Myocyte (in vitro differentiated cells): ENCODE data around the gene PSMG4. TPM values are rescaled to one million over a fixed set of nuclear protein-coding genes. Genes with fewer than 3 reads are reported as not detected.

ENCODE experiments used
- DNase-seq: peaks from one replicate; pipeline ENCODE4 v3.0.0-alpha.2; 2012; ENCODE audit warnings: low read depth
- total RNA-seq: library from RNA; depleted of rRNA; stranded (reverse); fragments of >200 nt; gene quantifications from 2 replicates; pipeline ENCODE4 v1.2.3, GENCODE V29; 2014

PSMG4 gene
- total RNA-seq, 1 donor from 2014 or later = 16.8 TPM

DNA sequence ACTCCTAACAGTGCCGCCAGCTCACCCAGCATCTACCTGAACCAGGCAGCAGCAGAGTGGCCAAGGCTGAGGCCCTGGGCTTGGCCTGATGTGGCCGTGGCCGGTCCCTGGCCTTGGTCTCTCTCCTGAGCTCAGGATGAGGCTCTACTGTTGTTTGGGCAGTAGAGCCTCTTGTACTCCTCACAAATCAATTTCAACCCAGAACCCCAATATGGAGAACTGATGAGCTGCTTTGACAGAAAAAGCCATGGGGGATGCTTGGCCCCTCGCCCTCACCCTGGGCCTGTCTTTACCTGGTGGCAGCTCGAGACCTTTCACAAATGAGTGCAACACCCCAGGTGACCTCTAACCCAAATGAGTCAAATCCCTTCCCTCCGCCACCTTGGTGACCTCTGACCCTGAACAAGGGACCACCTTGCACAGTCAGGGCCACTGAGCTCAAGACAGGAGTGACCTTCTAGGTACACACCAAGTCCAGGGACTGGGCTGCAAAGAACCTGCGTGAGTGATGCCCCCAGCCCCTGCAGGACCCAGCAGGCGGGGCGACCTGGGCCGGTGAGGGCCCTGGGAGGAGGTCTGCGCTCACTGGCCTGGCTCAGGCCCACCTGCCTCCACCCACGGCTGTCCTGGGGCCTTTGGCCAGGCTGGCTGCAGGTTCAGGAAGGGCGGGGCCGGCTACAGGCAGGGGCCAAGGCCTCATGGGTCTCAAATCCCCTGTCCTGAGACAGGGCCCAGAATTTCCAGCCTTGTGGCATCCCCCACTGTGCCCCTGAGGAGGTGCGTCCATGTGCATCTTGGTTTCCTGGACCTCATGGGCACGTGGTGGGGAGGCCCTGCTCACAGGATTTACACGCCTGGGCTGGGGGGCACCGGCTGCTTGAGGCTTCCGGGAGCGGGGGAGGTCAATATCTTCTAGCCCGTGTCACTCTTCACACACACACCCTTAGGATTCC, 30.2 kb downstream of the PSMG4 start:
- DNase-seq = no peak

GRCh38 chr6:3289664-3290055, 30.9 kb downstream of the PSMG4 start:
- peak; percentile 60 for DNase-seq

DNA sequence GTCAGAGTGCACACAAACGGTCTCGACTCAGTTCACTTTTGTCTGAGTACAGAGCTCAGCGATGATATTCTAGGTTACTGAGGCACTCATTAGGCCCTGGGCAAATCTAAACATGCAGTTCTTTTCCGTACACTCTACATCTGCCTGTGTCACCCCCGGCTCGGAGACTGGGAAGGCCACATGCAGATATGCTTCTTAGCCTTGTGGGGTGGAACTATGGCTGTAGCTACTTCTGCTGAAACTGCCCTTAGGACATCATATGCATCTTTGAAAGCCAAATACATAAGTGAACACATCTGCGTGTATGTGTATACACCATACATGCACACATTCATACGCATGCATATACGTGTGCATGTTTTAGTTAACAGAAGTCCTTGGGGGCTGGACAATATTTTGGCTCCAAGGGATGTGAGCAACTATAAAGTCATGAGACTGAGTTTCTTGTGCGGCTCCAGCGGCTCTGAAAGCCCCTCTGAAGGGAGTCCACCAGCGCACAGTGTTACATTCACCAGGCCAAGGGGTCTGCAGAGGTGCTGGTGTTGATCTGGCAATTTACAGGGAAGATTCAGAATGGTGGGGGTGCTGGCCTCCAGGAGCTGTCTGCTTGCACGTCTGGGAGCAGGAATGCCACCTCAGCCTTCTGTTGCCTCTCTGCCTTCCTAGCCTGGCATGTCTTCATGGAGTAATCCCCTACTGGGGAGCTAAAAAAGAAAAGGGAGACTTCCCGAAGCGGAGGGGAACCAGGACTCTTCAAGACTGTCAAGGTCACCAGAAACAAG, 31.6 kb downstream of the PSMG4 start:
- DNase-seq = no peak

- no peak for DNase-seq
These were observed 32.1 kb downstream of the PSMG4 start for GRCh38 chr6:3290931-3291211.

- DNase-seq = no peak
These were observed 32.6 kb downstream of the PSMG4 start for GRCh38 chr6:3291346-3291745.

GRCh38 chr6:3291987-3292386, 33.2 kb downstream of the PSMG4 start:
- DNase-seq = no peak

GRCh38 chr6:3292431-3293197, 33.9 kb downstream of the PSMG4 start:
- no peak for DNase-seq

DNA sequence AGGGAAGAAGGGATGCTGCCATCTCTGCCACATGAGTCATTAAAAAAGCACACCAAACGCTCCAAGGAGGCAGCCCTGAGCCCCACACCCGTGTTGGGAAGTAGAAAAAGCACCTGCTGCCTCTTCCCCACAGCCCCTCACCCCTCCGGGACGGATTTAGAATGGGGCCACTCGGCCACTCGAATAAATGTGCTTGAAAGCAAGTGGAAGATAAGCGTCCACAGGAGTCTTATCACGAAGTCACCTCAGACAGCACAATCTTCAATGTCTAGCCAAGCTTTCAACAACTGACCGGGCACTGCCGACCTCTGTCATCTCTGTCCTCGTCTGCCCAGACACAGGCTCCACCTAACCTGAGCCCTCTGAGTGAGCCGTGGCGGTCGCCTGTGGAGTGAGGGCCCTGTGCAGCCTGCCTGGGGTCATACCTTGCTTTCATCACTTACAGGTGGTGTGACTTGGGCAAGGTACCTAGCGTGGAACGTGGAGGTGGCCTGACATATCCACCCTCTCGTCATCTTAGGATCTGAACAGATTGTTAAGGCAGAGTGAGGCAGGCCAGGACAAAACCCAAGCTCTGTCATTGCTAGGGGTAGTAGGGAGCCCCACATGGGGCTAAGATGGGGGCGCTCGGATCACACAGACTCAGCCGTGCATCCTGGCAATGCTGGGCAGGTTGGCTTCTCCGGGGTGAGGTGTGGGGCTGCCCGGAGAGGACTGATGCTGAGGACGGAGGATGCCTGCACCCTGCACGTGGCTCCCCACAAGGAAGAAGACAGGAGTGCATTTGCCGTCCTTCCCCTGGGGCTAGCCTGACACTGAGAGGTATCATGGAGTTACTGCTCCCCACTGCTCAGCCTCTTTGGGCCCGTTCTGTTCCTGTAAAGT, 34.8 kb downstream of the PSMG4 start:
- DNase-seq = peak; percentile 68

DNA sequence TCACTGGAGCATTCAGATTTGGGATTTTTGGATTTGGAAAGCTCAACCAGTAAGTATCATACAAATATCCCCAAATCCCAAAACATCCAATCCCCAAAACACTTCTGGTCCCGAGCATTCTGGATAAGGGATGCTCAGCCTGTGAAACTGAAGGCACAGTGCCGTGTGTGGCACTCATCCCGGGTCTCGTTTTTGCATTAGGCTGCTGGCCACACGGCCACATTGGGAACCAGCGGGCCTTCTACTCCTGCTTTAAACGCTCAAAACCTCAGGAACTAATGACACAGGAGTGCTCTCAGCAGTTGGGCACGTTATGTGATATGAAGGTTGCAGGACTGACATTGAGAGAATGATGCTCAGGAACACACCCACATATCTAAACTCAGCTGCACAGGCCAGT, 35.6 kb downstream of the PSMG4 start:
- no peak for DNase-seq

GRCh38 chr6:3294921-3295871, 36.4 kb downstream of the PSMG4 start:
- peak; percentile 83 for DNase-seq

GRCh38 chr6:3296078-3296477, 37.3 kb downstream of the PSMG4 start:
- no peak for DNase-seq

DNA sequence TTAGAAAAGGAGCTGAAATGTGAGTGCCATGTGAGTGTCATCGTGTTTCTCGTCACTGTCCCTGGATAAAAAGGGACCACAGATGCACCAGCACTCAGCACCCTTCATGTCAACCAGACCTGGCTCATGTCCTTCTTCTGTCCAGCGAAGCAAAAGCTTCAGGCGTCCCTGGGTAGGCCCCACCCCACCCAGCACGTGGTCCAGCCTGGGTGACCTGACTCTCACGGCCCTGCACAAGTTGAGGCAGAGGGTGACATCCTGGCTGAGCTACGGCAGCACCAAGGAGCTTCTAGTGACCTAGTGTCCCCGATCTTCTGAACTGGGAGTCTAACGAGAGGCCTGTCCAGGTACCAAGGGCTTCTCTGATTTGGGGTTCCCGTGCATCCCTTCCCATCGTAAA, 37.8 kb downstream of the PSMG4 start:
- no peak for DNase-seq

- peak; percentile 58 for DNase-seq
These were observed 38.3 kb downstream of the PSMG4 start for GRCh38 chr6:3297006-3297405.

DNA sequence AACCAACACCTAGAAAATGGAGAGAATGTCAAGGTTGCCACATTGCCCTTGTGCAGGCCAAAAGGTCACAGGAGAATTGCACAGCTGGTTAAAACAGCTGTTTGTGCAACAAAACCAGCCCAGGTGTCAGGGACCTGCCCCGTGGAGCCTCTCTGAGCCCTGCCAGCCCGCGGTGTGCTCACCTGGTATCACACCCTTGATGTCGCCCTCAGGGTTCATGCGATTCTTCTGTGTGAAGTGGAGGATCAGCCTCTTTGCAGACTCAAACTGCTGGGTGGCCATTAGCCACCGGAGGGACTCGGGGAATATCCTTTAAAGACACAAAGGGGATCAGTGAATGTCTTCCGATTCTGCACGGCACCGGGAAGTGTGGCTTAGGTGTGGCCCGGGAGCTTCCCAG, 39.2 kb downstream of the PSMG4 start:
- DNase-seq = no peak

GRCh38 chr6:3299221-3299620, 40.5 kb downstream of the PSMG4 start:
- no peak for DNase-seq

DNA sequence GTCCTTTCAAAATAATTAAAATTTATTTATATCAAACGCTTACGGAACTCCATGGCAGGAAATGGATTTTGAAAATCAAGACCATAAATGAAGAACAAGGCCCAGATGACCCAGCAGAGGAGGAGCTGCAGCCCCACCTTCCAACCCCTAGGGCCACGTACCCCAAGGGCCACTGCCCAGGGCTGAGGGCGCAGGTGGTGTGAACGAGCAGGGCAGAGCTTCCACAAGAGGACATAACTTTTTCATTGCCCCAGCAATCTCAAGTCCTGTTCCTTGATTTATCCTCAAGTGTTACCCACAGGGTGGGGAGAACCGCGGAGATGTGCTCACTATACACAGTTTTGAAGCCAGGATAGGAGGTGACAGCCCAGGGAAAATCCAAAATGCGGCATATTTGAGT, 42.8 kb downstream of the PSMG4 start:
- no peak for DNase-seq

- DNase-seq = no peak
These were observed 45.2 kb downstream of the PSMG4 start for GRCh38 chr6:3303795-3304411.

- no peak for DNase-seq
These were observed 45.9 kb downstream of the PSMG4 start for GRCh38 chr6:3304500-3305215.

DNA sequence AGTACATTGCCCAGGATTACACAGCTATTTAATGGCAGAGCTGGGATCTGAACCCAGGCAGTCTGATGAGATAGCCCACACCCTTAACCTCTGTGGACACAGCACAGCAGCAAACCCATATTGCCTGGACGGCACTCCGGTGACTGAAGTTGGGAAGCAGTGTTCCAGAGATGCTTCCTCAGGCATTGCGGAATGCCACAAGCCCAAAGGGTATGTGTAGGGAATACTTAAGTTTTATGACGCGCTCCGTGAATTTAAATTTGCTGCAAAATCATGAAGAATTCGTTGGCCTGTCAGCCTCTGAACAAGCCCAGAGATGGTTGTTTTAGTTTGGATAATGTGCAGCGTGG, 46.4 kb downstream of the PSMG4 start:
- DNase-seq = no peak
